Ovary (tissue), 3 donors: ENCODE results near the gene TRIM59.

Experiments used
- CTCF ChIP-seq, 3 donors: fragments of 450-650 bp in 2 of 3; fragments of 200-600 bp in 1 of 3; IDR thresholded peaks; one replicate each; pipeline versions ENCODE4 v1.5.1 to v1.8.0; 2016 to 2022; ENCODE audit warnings: antibody characterized with exemption in 3 of 3, mild to moderate bottlenecking in 1 of 3
- POLR2A ChIP-seq: fragments of 450-650 bp; IDR thresholded peaks from one replicate; pipeline ENCODE4 v1.6.1; 2017; ENCODE audit warnings: antibody characterized with exemption, mild to moderate bottlenecking, moderate library complexity
- donor health status: DM: no; HTN: no; CAD: no.

GRCh38 chr3:160464971-160465370, 15.4 kb upstream of the TRIM59 start:
- TF ChIP-seq CTCF (IDR thresholded peaks at IDR 0.05) (no peak), POLR2A (no peak)
